ENCODE measurements around the gene C22orf31. TPM values are rescaled to one million over a fixed set of nuclear protein-coding genes. Genes with fewer than 3 reads are reported as not detected.

Gene C22orf31
- total RNA-seq, 1 experiment from 2014 or later: not detected

DNA sequence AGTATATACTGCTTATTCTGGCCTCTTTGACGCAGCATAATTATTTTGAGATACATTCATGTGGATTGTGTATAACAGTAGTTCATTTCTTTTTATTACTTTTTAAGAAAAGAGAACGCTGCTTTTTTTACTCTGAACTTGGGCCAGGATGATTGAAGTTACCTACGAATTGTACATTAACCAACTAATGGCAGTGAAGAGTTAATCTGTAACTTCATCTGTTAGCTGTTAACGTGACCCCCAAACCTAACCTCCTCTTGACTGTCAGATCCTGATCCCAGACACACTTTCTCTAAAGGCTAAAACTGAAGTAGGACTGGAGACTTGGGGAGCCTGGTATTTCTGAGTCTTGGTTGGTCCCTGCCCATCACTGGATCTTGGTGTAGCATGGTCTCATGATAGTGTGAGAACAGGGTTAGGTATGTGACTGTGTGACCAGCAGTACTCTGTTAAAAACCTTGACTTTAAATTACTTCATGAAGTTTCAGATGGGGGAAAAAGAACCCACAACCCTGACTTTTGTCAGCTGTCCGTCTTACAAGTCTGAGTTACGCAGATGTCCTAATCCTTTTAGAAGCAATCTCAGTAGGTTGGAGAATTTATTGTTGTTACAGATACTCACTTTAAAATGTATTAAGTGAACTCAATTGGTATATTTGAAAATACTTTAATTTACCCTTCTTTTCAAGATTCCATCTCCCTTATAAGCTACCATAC lies 39.4 kb downstream of the C22orf31 start:
- peaks cover 15% of the 10 kb centered on the region for H3K36me3 Mint-ChIP-seq (ENCODE audit: insufficient read depth, unreplicated experiment)
- CTCF ChIA-PET: interaction anchor here (0.6 kb wide), 1 partner anchor 89 kb away, joined by 3 read pairs; no protein-coding TSS in a partner anchor
- H3K27me3 Mint-ChIP-seq (ENCODE audit: unreplicated experiment): no peaks in the 10 kb centered on the region
- no peak for DNase-seq
- H3K9me3 Mint-ChIP-seq (ENCODE audit: low read depth, unreplicated experiment): peaks cover 6% of the 10 kb centered on the region
- H3K4me3 Mint-ChIP-seq (ENCODE audit: low read depth, unreplicated experiment): peak overlapping the region; percentile 50
- intact Hi-C loops (cut with micrococcal nuclease; ENCODE audit: unreplicated experiment): loop anchor here (1.0 to 2.0 kb wide), 2 partner anchors 8 to 45 kb away; no protein-coding TSS in a partner anchor
- no TSS peak for BruUV-seq (replicated peaks)
- peak overlapping the region; percentile 72 for H3K27ac Mint-ChIP-seq (ENCODE audit: unreplicated experiment)
- peaks cover 46% of the 10 kb centered on the region for H3K4me1 Mint-ChIP-seq (ENCODE audit: low read depth, unreplicated experiment)
- TF ChIP-seq, protein P1, sequence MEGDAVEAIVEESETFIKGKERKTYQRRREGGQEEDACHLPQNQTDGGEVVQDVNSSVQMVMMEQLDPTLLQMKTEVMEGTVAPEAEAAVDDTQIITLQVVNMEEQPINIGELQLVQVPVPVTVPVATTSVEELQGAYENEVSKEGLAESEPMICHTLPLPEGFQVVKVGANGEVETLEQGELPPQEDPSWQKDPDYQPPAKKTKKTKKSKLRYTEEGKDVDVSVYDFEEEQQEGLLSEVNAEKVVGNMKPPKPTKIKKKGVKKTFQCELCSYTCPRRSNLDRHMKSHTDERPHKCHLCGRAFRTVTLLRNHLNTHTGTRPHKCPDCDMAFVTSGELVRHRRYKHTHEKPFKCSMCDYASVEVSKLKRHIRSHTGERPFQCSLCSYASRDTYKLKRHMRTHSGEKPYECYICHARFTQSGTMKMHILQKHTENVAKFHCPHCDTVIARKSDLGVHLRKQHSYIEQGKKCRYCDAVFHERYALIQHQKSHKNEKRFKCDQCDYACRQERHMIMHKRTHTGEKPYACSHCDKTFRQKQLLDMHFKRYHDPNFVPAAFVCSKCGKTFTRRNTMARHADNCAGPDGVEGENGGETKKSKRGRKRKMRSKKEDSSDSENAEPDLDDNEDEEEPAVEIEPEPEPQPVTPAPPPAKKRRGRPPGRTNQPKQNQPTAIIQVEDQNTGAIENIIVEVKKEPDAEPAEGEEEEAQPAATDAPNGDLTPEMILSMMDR (IDR thresholded peaks at IDR 0.05; ENCODE audit: unreplicated experiment): no peak

DNA sequence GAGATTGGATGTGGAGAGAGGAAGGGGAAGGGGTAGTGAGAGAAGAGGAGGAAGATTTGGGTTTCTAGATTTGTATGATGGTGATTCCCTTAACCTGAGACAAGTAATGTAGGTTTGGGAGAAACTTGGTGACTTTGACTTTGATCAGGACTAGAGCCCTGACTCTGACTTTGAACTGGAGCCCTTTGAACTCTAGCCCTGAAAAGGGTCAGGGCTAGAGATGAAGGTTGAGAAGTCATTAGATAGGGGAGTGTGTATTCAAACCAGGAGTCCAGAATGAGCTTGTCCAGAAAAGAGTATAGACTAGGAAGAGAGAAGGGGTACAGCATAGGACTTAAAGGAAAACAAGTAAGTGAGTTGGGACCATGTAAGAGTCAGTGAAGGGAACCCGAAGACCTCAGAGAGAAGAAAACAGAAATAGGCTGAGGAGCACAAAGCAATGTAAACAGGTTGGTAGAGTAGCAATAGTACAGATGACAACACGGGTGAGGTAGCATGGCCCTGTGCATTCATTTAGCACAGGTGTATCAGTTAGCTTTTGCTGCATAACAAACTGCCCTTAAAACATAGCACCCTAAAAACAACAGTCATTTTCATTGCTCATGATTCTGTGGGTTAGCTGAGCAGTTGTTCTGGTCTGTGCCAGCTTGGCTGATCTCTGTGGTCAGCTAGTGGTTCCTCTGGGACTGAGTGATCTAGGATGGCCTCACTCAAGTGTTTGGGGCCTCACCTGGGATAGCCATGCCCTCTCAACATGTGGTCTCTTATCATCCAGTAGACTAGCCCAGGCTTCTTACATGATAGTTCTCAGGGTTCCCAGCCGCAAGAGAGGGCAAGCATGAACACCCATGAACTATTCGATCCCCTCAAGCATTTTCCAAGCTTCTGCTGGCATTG lies 43.1 kb downstream of the C22orf31 start:
- H3K4me3 Mint-ChIP-seq (ENCODE audit: low read depth, unreplicated experiment): no peak overlapping the region
- H3K27ac Mint-ChIP-seq (ENCODE audit: unreplicated experiment): peak overlapping the region; percentile 37
- H3K9me3 Mint-ChIP-seq (ENCODE audit: low read depth, unreplicated experiment): peaks cover 6% of the 10 kb centered on the region
- intact Hi-C loops (cut with micrococcal nuclease; ENCODE audit: unreplicated experiment): no loop called here
- H3K27me3 Mint-ChIP-seq (ENCODE audit: unreplicated experiment): no peaks in the 10 kb centered on the region
- CTCF ChIA-PET: interaction anchor here (0.8 to 1.1 kb wide), 2 partner anchors 9 to 12 kb away, joined by 3 read pairs; no protein-coding TSS in a partner anchor
- H3K36me3 Mint-ChIP-seq (ENCODE audit: insufficient read depth, unreplicated experiment): peaks cover 15% of the 10 kb centered on the region
- DNase-seq: no peak
- no TSS peak for BruUV-seq (replicated peaks)
- TF ChIP-seq, protein P1 (IDR thresholded peaks at IDR 0.05; ENCODE audit: unreplicated experiment): no peak
- H3K4me1 Mint-ChIP-seq (ENCODE audit: low read depth, unreplicated experiment): peaks cover 65% of the 10 kb centered on the region

GRCh38 chr22:29016067-29016938 lies 45.3 kb downstream of the C22orf31 start:
- intact Hi-C loops (cut with micrococcal nuclease; ENCODE audit: unreplicated experiment): no loop called here
- DNase-seq: no peak
- CTCF ChIA-PET: interaction anchor here (0.7 to 1.8 kb wide), 6 partner anchors 12 to 327 kb away, joined by 3 to 7 read pairs (median 4); no protein-coding TSS in a partner anchor
- no TSS peak for BruUV-seq (replicated peaks)
- Mint-ChIP-seq H3K36me3 (ENCODE audit: insufficient read depth, unreplicated experiment) (peaks cover 6% of the 10 kb centered on the region), H3K9me3 (ENCODE audit: low read depth, unreplicated experiment) (peaks cover 6% of the 10 kb centered on the region), H3K27ac (ENCODE audit: unreplicated experiment) (peak overlapping the region; percentile 74), H3K4me3 (ENCODE audit: low read depth, unreplicated experiment) (peak overlapping the region; percentile 17), H3K4me1 (ENCODE audit: low read depth, unreplicated experiment) (peaks cover 50% of the 10 kb centered on the region), H3K27me3 (ENCODE audit: unreplicated experiment) (no peaks in the 10 kb centered on the region)
- TF ChIP-seq, protein P1 (IDR thresholded peaks at IDR 0.05; ENCODE audit: unreplicated experiment): no peak

DNA sequence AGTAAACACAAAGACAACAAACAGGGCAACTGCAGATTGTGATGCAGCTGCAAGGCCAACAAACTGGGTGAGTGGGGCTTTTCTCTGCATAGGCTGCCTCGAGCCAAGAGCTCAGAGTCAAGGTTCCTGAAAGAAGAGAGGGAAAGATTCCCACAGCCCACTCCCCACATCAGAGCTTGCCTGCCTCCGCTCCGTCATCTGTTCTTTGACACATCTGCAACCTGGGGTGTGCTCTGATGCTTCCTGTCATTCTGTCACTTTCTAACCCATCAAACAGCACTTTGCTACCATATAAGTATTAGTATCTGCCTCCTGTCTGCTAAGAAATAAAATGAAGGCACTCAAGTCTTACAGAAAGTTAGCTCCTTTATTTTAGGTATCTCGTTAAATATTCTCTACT lies 46.9 kb downstream of the C22orf31 start:
- no TSS peak for BruUV-seq (replicated peaks)

More for the DNA sequence above, 46.9 kb downstream of the C22orf31 start:
- Mint-ChIP-seq H3K4me1 (ENCODE audit: low read depth, unreplicated experiment) (peaks cover 50% of the 10 kb centered on the region), H3K9me3 (ENCODE audit: low read depth, unreplicated experiment) (peaks cover 6% of the 10 kb centered on the region), H3K27me3 (ENCODE audit: unreplicated experiment) (no peaks in the 10 kb centered on the region), H3K4me3 (ENCODE audit: low read depth, unreplicated experiment) (no peak overlapping the region), H3K36me3 (ENCODE audit: insufficient read depth, unreplicated experiment) (peaks cover 12% of the 10 kb centered on the region), H3K27ac (ENCODE audit: unreplicated experiment) (no peak overlapping the region)
- CTCF ChIA-PET: interaction anchor here (1.0 kb wide), 1 partner anchor 91 kb away, joined by 3 read pairs; no protein-coding TSS in a partner anchor
- TF ChIP-seq, protein P1 (IDR thresholded peaks at IDR 0.05; ENCODE audit: unreplicated experiment): no peak
- no peak for DNase-seq
- intact Hi-C loops (cut with micrococcal nuclease; ENCODE audit: unreplicated experiment): no loop called here

Measured in Calu3 (cell line).